GM06990 (cell line): ENCODE data around the gene RPRD1A.
"Not testable (repeated sequence)": the region's sequence is repeated elsewhere in the genome, so short reads cannot be mapped to it uniquely, and the experiment has no call there.

Experiments used
- DNase-seq: peaks from one replicate; pipeline ENCODE4 v3.0.0-alpha.2; 2011; ENCODE audit not compliant: insufficient read length; ENCODE audit errors: extremely low read depth
- H3K27me3 ChIP-seq: replicated peaks from 2 replicates; pipeline ENCODE4 v1.6.0; 2011; ENCODE audit warnings: low read length; ENCODE audit not compliant: control insufficient read depth, insufficient read depth
- H3K36me3 ChIP-seq: 2 replicates; pipeline ENCODE4 v1.5.1; 2011; ENCODE audit warnings: low read length; ENCODE audit not compliant: control insufficient read depth, insufficient read depth
- H3K4me3 ChIP-seq: replicated peaks from 2 replicates; pipeline ENCODE4 v1.5.1; 2011; ENCODE audit warnings: low read depth, mild to moderate bottlenecking, control low read depth, low read length
- CTCF ChIP-seq: IDR thresholded peaks from 2 replicates; pipeline ENCODE4 v1.5.1; 2011; ENCODE audit warnings: low read length, control low read depth, mild to moderate bottlenecking, inconsistent platforms; ENCODE audit not compliant: insufficient read depth, poor library complexity, severe bottlenecking

Gene RPRD1A

DNA sequence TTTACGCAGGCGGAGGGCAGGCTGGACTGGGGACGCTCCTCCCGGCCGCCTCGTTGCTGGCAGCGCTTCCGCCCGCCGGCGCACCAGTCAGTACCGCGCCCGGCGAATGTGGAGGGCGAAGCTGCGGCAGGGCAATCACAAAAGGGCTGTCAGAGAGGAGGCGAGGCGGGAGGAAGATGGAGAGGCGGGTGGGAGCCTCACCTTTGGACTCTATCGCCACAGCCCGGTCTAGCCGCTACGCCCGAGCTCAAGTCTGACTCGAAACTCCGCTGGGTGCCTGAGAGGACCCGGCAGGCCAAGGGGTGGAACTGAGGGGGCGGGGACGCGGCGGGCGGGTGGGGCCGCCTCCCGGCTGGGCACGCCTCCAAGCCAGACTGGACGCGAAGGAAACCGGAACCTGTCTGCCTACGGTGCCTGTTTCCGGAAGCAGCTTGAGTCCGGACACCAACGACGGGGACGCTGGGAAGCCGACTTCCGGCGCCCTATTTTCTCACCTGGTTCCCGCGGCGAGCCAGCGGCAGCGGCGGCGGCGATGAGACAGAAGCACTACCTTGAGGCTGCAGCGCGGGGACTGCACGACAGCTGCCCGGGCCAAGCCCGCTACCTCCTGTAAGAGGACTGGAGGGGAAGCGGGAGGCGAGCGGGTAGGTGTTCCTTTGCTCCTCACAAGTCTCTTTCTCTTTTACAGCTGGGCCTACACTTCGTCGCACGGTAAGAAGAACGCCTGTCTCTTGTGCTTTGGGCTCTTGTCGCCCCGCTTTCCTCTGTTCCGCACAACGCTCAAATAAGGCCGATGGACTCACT lies 95.0 kb downstream of the RPRD1A start, which contains the start of gene RMP24:
TSS of gene RMP24 (plus strand) at position 483 of the 804 bp plus-strand sequence.
- peak; percentile 96 for DNase-seq
- TF ChIP-seq CTCF, result no peak
- Histone ChIP-seq H3K36me3 (no peaks in the 10 kb centered on the region; the same call in 1 of the 2 replicates), H3K27me3 (no peaks in the 10 kb centered on the region), H3K4me3 (peak within 1 kb of the TSS; percentile 73)

DNA sequence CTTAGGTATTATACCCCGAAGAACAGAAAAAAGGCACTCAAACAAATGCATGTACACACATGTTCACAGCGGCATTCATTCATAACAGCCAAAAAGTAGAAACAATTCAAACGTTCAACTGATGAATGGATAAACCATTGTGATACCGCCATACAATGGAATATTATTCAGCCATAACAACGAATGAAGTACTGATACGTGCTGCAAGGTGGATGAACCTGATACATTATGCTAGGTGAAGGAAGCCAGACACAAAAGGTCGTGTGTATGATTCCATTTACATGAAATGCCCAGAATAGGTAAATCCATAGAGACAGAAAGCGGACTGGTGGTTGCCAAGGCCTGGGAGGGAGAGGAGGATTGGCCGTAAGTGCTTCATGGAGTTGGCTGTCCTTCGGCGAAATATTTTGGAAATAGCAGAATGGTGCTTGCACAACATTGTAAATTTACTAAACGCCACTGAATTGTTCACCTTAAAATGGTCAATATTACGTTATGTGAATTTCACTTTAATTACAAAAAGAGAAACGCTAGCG lies 95.6 kb downstream of the RPRD1A start:
- peak overlapping the region; percentile 73 for H3K4me3 ChIP-seq
- no peak for TF ChIP-seq CTCF
- no peaks in the 10 kb centered on the region for H3K36me3 ChIP-seq
- H3K27me3 ChIP-seq, result no peaks in the 10 kb centered on the region
- peak; percentile 11 for DNase-seq

- H3K27me3 ChIP-seq, result no peaks in the 10 kb centered on the region
- DNase-seq, result no peak
- H3K36me3 ChIP-seq, result no peaks in the 10 kb centered on the region
- no peak for TF ChIP-seq CTCF
- H3K4me3 ChIP-seq, result no peak overlapping the region
These were observed 97.7 kb downstream of the RPRD1A start for GRCh38 chr18:35969676-35970075.

GRCh38 chr18:35968278-35968880 lies 99.0 kb downstream of the RPRD1A start:
- Histone ChIP-seq H3K27me3 (no peaks in the 10 kb centered on the region), H3K4me3 (no peak overlapping the region), H3K36me3 (no peaks in the 10 kb centered on the region)
- peak; percentile 9 for DNase-seq
- no peak for TF ChIP-seq CTCF

DNA sequence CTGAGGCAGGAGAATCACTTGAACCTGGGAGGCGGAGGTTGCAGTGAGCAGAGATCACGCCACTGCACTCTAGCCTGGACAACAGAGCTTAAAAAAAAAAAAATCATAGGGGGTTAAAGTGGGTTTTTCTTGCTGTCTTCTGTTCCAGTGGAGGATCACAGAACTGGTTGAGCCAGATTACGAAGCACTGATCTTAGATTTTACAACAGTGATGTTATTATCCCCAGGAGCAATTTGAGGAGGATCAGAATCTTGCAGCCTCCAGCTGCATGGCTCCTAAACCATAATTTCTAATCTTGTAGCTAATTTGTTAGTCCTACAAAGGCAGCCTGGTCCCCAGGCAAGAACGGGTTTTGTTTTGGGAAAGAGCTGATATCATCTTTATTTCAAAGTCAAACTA lies 99.5 kb downstream of the RPRD1A start:
- H3K27me3 ChIP-seq, H3K36me3 ChIP-seq, H3K4me3 ChIP-seq, DNase-seq: not testable (repeated sequence)

DNA sequence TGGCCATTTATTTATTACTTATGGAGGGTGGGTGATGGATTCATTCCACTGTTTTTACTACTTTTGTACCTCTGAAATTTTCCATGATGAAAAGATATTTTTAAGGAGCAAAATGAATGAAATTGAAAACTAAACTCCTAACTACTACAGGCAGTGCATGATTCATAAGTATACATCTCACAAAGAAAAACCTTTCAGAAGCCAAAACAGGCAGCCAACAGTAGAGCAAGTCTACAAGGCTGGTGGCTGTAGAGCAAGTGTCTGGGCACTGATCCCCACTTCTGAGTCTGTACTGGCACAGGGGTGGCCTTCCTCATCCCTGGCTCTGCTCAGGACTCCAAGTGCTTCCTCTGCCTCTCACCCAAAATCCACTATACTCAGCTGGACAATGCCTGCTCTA lies 103.0 kb downstream of the RPRD1A start:
- DNase-seq, result no peak
- no peaks in the 10 kb centered on the region for H3K27me3 ChIP-seq
- no peaks in the 10 kb centered on the region for H3K36me3 ChIP-seq
- H3K4me3 ChIP-seq, result no peak overlapping the region
- TF ChIP-seq CTCF, result no peak
